GM18520 (cell line): Measurements from ENCODE around the gene GALNTL6.

Source experiments
- ATAC-seq: cut with Tn5 transposase; IDR thresholded peaks from one replicate; pipeline ENCODE4 v1.9.1; 2021; ENCODE audit not compliant: unreplicated experiment

Gene GALNTL6

DNA sequence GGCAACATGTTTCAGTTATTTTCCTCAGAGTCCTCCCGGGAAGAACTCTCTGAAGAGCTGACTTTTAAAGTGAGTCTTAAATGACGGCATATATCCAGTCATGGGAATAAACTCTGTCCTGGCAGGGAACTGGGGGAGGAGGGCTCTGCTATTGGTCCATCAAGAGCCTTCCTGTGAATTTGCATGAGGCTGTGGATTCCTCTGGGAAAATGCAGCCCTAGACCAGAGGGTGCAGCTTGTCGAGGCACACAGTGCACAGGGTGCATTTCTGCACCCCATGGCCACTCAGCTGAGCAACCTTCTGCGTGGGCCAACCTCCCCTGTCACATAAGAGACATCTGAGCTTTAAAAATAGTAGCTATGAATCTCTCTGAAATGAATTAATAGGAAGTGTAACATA is 360.0 kb downstream of the GALNTL6 start:
- ATAC-seq, result no peak

DNA sequence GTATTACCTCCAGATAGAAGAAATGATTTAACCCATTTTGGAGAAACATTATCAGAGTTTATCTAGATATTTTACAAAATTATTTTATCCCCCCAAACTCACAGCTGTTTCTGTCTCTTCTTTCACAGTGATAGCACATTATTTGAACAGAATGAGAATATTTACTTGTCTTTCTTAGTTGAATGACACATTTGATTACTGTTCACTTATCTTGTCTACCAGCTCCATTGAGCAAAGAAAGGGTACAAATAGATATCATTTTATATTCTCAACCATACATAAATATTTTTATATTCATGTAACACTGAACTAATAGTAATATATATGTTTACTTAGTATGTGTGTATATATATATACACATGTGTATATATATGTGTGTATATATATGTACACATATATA is 364.2 kb downstream of the GALNTL6 start:
- ATAC-seq, result no peak

DNA sequence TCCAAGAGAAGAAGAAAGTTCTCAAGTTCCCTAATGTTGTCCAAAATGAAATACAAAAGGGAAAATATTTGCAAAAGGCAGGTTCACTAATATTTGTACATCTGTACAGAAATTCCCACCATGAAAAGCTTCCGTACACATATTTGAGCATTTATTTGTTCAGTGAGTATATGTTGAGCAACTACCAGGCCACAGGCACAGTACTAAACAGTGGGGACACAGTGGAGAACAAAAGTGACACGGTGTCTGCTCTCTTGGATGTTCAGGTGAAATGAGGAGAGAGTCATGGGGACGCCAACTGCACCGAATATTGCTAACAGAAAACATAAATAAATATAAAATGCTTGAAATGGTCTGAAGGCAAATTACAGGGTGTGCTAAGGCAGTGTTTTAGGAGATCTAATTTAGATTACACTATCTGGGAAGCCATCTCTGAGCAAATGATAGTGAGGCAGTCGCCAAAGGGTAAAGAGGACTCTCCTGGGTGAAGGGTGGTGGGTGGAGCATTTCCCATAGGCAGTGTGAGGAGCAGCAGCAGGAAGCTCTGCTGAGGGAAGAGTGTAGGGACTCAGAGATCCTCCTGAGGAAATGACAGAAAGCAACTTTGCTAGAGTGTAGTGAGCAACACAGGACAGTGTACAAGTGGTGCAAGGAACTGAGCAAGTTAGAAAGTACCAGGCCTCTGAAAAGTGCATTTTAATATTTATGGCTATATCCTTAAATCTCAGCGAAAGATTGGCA is 375.2 kb downstream of the GALNTL6 start:
- ATAC-seq, result no peak

DNA sequence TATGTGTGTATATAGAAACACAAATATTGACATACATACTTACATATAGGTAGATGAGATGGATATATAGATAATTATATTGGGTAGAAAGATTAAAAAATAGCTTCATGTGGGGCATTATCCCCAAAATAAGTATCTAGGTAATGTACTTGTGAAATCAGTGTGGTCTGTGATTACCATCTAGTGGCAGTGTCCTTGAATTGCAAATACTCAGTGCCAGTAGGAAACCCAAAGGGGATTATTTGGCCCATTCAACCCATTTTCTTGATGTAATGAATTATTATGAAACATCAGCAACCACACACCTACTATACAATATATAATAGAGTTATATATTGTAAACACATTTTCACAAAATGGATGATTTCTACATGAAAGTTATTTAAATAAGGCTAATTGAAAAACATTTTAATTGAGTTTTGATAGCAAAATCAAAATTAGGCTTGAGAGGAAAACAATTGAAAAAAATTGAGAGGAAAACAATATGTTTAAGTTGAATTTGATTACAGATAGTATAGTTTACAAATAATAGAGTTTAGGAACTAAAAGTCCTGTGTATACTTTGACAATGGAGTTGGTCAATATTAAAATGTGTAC is 389.4 kb downstream of the GALNTL6 start:
- ATAC-seq, result no peak

DNA sequence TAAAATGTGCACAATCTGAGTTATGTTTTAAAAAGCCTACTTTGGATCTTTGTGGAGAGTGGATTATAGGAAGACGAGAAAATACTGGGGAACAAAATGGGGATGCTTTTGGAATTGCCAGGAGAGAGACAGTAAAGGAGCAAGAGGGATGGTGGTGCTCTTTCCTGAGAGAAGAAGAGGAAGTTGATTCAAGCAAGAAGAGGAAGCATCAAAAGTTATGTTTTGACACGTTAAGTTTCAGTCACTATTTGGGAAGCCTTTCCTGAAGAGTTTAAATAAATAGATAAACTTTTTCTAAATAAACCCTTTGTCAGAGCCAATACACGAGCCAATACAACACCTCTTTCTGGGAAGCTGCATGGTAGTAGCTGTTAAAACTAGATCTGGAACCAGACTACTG is 394.1 kb downstream of the GALNTL6 start:
- ATAC-seq, result no peak

- ATAC-seq, result no peak
These were observed 394.7 kb downstream of the GALNTL6 start for GRCh38 chr4:172207886-172208285.

DNA sequence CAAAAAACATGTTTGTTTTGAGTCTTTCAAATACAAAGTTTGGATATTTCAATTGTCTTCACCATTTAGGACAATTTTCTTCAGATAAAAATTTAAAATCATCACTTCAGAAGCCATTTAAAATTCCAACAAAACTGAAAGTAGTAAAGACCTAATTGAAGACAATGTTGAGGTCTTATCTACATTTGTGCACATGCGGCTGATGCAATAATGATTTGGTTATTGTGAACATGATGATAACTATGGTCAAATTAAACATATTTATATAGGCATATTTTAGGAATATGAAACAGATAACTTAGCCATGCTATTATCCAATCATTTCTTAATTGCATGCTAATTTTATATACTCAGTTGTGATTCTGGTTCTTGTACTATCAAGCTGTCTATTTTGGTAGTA is 407.5 kb downstream of the GALNTL6 start:
- ATAC-seq, result no peak

DNA sequence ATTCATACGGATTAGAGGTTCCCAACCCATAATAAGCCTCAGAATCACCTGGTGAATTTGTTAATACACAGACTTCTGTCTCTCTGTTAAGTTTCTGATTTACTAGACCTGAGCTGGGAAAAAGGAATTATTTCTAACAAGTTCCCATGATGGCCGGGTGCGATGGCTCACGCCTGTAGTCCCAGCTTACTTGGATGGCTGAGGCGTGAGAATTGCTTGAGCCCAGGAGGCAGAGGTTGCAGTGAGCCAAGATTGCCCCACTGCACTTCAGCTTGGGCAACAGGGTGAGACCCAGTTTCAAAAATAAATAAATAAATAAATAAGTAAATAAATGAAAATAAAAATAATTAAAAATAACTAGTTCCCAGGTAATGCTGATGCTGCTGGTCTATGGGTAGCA is 412.3 kb downstream of the GALNTL6 start:
- no peak for ATAC-seq

DNA sequence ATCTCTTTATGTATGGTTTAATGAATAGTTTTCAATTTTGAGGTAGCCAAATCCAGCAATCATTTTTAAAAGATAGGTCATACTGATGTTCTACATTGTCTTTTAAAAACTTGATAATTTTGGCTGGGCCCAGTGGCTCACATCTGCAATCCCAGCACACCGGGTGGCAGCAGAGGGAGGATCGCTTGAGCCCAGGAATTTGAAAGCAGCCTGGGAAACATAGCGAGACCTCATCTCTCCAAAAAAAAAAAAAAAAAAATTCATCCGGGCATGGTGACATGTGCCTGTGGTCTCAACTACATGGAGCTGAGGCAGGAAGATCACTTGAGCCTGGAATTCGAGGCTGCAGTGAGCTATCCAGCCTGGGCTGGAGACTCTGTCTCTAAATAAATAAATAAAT is 419.8 kb downstream of the GALNTL6 start:
- no peak for ATAC-seq

GRCh38 chr4:172243551-172243950 is 430.3 kb downstream of the GALNTL6 start:
- ATAC-seq, result no peak

- ATAC-seq, result no peak
These were observed 432.3 kb downstream of the GALNTL6 start for GRCh38 chr4:172245516-172245915.

- no peak for ATAC-seq
These were observed 440.2 kb downstream of the GALNTL6 start for GRCh38 chr4:172253409-172253808.

DNA sequence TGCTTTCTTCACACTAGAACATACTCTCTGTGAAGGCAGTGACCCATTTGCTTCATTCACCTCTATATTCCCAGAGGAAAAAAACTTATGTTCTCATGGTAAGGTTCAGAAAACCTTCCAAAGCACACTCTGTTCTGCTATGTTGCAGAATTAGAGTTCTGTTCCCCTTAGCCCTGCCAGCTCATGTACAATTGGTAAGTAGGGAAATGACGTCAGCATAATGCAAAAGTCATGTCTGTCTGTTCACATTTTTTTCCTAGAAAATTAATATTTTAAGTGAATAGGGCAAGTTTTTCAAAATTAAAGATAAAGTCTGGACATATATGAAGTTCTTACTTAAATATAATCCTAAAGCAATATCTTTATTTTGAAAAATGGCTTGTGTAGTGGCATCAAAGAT is 443.6 kb downstream of the GALNTL6 start:
- ATAC-seq, result no peak

- ATAC-seq, result no peak
These were observed 457.2 kb downstream of the GALNTL6 start for GRCh38 chr4:172270397-172270796.

- no peak for ATAC-seq
These were observed 473.9 kb downstream of the GALNTL6 start for GRCh38 chr4:172287117-172287516.

DNA sequence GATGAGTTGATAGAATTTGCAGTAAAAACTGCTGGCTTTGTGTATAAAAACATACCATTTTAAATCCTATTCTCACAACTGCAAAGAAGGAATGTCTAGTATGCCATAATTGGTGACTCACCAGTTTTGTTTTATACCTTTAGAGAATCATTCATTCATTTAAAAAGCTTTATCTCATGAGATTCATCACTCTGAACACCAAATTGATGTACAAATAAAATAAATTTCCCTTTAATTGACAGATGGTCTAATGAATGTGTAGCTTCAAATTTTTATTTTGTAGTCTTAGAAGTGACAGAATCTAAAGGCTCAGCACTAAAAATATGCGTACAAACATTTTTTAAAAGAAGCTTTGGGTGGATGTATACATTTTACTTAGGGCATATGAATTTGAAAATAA is 492.5 kb downstream of the GALNTL6 start:
- no peak for ATAC-seq

DNA sequence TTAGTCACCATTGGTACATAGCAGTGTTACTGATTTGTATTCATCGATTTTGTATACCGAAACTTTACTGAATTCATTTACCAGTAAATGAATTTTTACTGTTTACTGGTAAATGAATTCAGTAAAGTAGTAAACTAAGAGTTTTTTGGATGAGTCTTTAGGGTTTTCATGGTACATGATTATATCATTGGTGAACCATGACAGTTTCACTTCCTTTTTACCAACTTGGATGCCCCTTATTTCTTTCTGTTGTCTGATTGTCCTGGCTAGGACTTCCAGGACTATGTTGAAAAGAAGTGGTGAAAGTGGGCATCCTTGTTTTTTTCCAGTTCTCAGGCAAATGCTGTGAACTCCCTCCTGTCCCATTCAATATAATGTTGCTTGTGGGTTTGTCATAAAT is 494.9 kb downstream of the GALNTL6 start:
- ATAC-seq, result no peak

GRCh38 chr4:172311682-172312081 is 498.5 kb downstream of the GALNTL6 start:
- no peak for ATAC-seq

DNA sequence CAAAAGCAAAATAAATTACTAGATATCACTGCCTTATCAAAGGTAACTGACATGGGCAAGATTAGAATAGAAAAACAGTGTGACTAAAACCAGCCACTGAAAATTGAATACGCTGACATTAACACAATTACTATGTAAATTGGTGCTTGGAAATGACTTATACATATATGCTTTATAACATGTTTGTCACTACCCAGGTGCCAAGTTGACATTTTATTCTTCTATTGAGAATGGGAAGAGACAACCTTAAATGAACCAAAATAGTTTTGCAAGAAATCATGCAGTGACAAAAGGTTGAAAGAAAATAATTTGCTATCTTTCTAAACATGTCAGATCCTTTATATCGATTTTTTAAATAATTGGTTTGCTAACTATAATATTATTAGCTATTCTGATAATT is 510.1 kb downstream of the GALNTL6 start:
- ATAC-seq, result no peak

DNA sequence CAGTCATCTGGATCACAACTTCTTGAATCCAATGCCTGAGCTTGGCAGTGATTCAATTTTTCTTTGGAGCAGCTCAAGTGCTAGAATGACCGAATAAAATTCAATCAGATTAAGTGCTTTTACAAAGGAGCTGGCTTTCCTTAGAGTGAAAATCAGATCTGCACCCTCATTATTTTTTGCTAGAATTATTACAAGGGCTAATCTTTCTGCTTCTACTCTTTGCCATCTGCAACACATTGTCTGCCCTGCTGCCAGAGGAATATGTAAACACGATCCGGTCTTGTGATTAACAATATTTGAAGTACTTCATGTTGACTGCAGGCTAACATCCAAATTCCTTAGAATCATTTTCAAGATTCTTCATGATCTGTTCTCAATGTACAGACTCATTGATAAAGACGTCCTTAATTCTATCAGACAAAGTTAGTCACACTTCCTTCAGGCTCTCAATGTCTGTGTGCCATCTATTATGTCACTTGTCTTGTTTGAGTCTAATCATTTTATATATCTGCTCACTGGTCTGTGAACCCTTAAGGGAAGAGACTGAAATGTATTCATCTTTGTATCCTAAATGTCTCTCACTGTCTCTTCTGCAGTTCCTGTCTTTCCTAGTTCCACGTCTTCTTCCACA is 531.2 kb downstream of the GALNTL6 start:
- no peak for ATAC-seq

DNA sequence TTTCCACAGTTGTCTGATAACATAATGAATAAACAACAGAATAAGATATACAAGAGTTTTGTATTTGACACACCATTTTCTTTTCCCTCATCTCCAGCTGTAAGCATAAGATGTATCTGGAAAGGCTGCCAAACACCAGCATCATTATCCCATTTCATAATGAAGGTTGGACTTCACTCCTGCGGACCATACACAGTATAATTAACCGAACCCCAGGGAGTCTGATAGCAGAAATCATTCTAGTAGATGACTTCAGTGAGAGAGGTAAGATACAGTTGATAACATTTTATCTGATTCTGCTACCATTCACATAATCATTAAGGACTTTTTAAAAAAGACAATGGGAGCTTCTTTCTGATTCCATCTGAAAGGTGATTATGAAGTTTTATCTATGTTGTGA is 535.2 kb downstream of the GALNTL6 start:
- ATAC-seq, result no peak

DNA sequence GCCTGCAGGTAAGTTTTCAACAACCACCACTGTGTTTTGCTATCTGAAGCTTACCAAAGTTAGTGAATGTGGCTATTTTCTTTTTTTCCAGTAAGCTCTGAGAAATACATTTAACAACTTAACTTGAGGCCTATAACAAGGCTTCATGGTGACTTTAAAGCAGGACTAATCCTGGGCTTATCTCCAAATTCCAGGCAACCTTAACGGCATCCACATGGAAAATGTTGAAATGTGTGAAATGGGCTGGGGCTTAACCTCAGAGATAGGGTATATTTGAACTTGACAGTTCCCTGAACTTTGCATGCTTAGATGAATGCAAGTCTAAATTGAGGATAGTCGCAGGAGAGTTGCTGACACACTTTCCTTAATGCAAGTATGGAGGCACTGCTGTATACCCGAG is 539.2 kb downstream of the GALNTL6 start:
- no peak for ATAC-seq

DNA sequence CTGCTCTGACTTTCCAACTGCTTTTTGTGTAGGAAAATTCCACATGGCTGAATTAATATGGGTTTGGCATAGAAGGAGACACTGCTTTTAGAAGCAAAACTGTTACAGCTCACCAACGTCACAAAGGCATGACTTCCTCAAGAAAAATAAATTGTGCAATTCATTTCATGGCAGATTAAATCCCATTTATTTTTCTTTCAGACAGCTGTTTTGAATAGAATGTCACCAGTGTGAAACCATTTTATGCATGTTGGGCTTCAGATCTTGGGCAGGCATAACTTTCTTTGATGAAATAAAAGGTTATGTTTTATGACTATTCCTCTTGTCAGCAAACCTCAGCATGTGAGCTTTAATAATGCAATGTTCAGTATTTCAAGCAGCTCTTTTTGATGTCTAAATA is 542.8 kb downstream of the GALNTL6 start:
- ATAC-seq, result no peak
